MM.1S (cell line): ENCODE results near the gene TEK.

Experiments
- DNase-seq: peaks from one replicate; pipeline ENCODE4 v3.0.0-alpha.2; 2015
- H2AFZ ChIP-seq: fragments of 300-600 bp; sonication (generic); 2 replicates; pipeline ENCODE4 v1.6.0; 2016; ENCODE audit warnings: antibody characterized with exemption, low read length
- H3F3A ChIP-seq: fragments of 300-600 bp; sonication (generic); 2 replicates; pipeline ENCODE4 v1.6.1; 2016; ENCODE audit warnings: mild to moderate bottlenecking, antibody characterized with exemption, low read length, moderate library complexity, mixed read lengths; ENCODE audit not compliant: insufficient read depth
- H3K27ac ChIP-seq: fragments of 300-600 bp; sonication (generic); 2 replicates; pipeline ENCODE4 v1.5.1; 2016; ENCODE audit warnings: mild to moderate bottlenecking, low read length
- H3K27me3 ChIP-seq: fragments of 300-600 bp; sonication (generic); replicated peaks from 2 replicates; pipeline ENCODE4 v1.6.0; 2016; ENCODE audit warnings: low read length; ENCODE audit not compliant: insufficient read depth
- H3K36me3 ChIP-seq: fragments of 300-600 bp; sonication (generic); replicated peaks from 2 replicates; pipeline ENCODE4 v1.6.1; 2016; ENCODE audit warnings: mild to moderate bottlenecking, low read length, mixed read lengths; ENCODE audit not compliant: insufficient read depth
- H3K4me1 ChIP-seq: fragments of 300-600 bp; sonication (generic); 2 replicates; pipeline ENCODE4 v1.6.1; 2016; ENCODE audit warnings: low read length, mixed read lengths
- H3K4me2 ChIP-seq: fragments of 300-600 bp; sonication (generic); 2 replicates; pipeline ENCODE4 v1.6.0; 2016; ENCODE audit warnings: low read depth, low read length
- H3K4me3 ChIP-seq: fragments of 300-600 bp; sonication (generic); 2 replicates; pipeline ENCODE4 v1.5.1; 2016; ENCODE audit warnings: low read length, mixed read lengths
- H3K79me2 ChIP-seq: fragments of 300-600 bp; sonication (generic); 2 replicates; pipeline ENCODE4 v1.6.1; 2016; ENCODE audit warnings: mixed run types, low read length, mixed read lengths
- H3K9ac ChIP-seq: fragments of 300-600 bp; sonication (generic); 2 replicates; pipeline ENCODE4 v1.6.1; 2016; ENCODE audit warnings: low read length, mixed read lengths
- H3K9me2 ChIP-seq: fragments of 300-600 bp; sonication (generic); replicated peaks from 2 replicates; pipeline ENCODE4 v1.6.1; 2016; ENCODE audit warnings: mild to moderate bottlenecking, low read length, mixed read lengths; ENCODE audit not compliant: insufficient read depth
- H3K9me3 ChIP-seq: fragments of 300-600 bp; sonication (generic); replicated peaks from 2 replicates; pipeline ENCODE4 v1.6.1; 2016; ENCODE audit warnings: mild to moderate bottlenecking, low read length, mixed read lengths; ENCODE audit not compliant: insufficient read depth
- H4K20me1 ChIP-seq: fragments of 300-600 bp; sonication (generic); 2 replicates; pipeline ENCODE4 v1.6.1; 2016; ENCODE audit warnings: mild to moderate bottlenecking, low read length, moderate library complexity, mixed read lengths; ENCODE audit not compliant: insufficient read depth
- CTCF ChIP-seq: fragments of 300-600 bp; sonication (generic); IDR thresholded peaks from 2 replicates; pipeline ENCODE4 v1.5.1; 2016; ENCODE audit warnings: antibody characterized with exemption, low read length, mixed read lengths
- EZH2 ChIP-seq: fragments of 300-600 bp; sonication (generic); optimal IDR thresholded peaks from 2 replicates; pipeline ENCODE3; 2017; ENCODE audit warnings: low read depth, mild to moderate bottlenecking, antibody characterized with exemption, low read length, mixed read lengths
- EZH2phosphoT487 ChIP-seq: fragments of 300-600 bp; sonication (generic); IDR thresholded peaks from 2 replicates; pipeline ENCODE4 v1.6.1; 2018; ENCODE audit warnings: antibody characterized with exemption, low read length

Gene TEK

GRCh38 chr9:27181381-27181780 lies 72.4 kb downstream of the TEK start:
- no peaks in the 10 kb centered on the region for H3K79me2 ChIP-seq
- H3K4me2 ChIP-seq: no peak overlapping the region
- H3K36me3 ChIP-seq: no peaks in the 10 kb centered on the region
- H2AFZ ChIP-seq: no peak overlapping the region
- DNase-seq: no peak
- TF ChIP-seq EZH2phosphoT487 (no peak), EZH2 (no peak), CTCF (no peak)
- no peak overlapping the region for H3K9ac ChIP-seq
- no peak overlapping the region for H3K27ac ChIP-seq
- no peaks in the 10 kb centered on the region for H4K20me1 ChIP-seq
- no peaks in the 10 kb centered on the region for H3K9me3 ChIP-seq
- H3K4me1 ChIP-seq: no peaks in the 10 kb centered on the region
- H3F3A ChIP-seq: no peaks in the 10 kb centered on the region
- H3K27me3 ChIP-seq: no peaks in the 10 kb centered on the region
- H3K4me3 ChIP-seq: no peak overlapping the region
- H3K9me2 ChIP-seq: no peaks in the 10 kb centered on the region

GRCh38 chr9:27182421-27182820 lies 73.4 kb downstream of the TEK start:
- H3K4me3 ChIP-seq: no peak overlapping the region
- H3K4me1 ChIP-seq: no peaks in the 10 kb centered on the region
- H3K27me3 ChIP-seq: no peaks in the 10 kb centered on the region
- no peak for TF ChIP-seq CTCF
- TF ChIP-seq EZH2: no peak
- no peak for TF ChIP-seq EZH2phosphoT487
- no peaks in the 10 kb centered on the region for H3F3A ChIP-seq
- no peaks in the 10 kb centered on the region for H4K20me1 ChIP-seq
- no peaks in the 10 kb centered on the region for H3K9me3 ChIP-seq
- H3K4me2 ChIP-seq: no peak overlapping the region
- no peak for DNase-seq
- H3K79me2 ChIP-seq: no peaks in the 10 kb centered on the region
- H3K36me3 ChIP-seq: no peaks in the 10 kb centered on the region
- H3K27ac ChIP-seq: no peak overlapping the region
- no peak overlapping the region for H3K9ac ChIP-seq
- H3K9me2 ChIP-seq: no peaks in the 10 kb centered on the region
- H2AFZ ChIP-seq: no peak overlapping the region

- H3K79me2 ChIP-seq: no peaks in the 10 kb centered on the region
- H4K20me1 ChIP-seq: no peaks in the 10 kb centered on the region
- TF ChIP-seq EZH2 (no peak), EZH2phosphoT487 (no peak), CTCF (no peak)
- H3F3A ChIP-seq: no peaks in the 10 kb centered on the region
- H3K36me3 ChIP-seq: no peaks in the 10 kb centered on the region
- H2AFZ ChIP-seq: no peak overlapping the region
- H3K9me2 ChIP-seq: no peaks in the 10 kb centered on the region
- H3K4me1 ChIP-seq: no peaks in the 10 kb centered on the region
- no peak overlapping the region for H3K4me3 ChIP-seq
- no peaks in the 10 kb centered on the region for H3K27me3 ChIP-seq
- no peaks in the 10 kb centered on the region for H3K9me3 ChIP-seq
- DNase-seq: no peak
- H3K4me2 ChIP-seq: no peak overlapping the region
- no peak overlapping the region for H3K9ac ChIP-seq
- H3K27ac ChIP-seq: no peak overlapping the region
Observed at GRCh38 chr9:27183131-27183530, 74.1 kb downstream of the TEK start.

- no peak overlapping the region for H3K27ac ChIP-seq
- H3K79me2 ChIP-seq: no peaks in the 10 kb centered on the region
- no peak overlapping the region for H3K4me3 ChIP-seq
- H3K27me3 ChIP-seq: no peaks in the 10 kb centered on the region
- TF ChIP-seq EZH2phosphoT487 (no peak), EZH2 (no peak)
- no peaks in the 10 kb centered on the region for H3F3A ChIP-seq
- H3K36me3 ChIP-seq: no peaks in the 10 kb centered on the region
- no peaks in the 10 kb centered on the region for H3K9me2 ChIP-seq
- H4K20me1 ChIP-seq: no peaks in the 10 kb centered on the region
- no peak overlapping the region for H3K4me2 ChIP-seq
- DNase-seq: no peak
- H3K4me1 ChIP-seq: no peaks in the 10 kb centered on the region
- H2AFZ ChIP-seq: no peak overlapping the region
- H3K9me3 ChIP-seq: no peaks in the 10 kb centered on the region
- H3K9ac ChIP-seq: no peak overlapping the region
Observed at GRCh38 chr9:27183701-27184100, 74.7 kb downstream of the TEK start.
